ENCODE measurements around the gene SPATA24.

DNA sequence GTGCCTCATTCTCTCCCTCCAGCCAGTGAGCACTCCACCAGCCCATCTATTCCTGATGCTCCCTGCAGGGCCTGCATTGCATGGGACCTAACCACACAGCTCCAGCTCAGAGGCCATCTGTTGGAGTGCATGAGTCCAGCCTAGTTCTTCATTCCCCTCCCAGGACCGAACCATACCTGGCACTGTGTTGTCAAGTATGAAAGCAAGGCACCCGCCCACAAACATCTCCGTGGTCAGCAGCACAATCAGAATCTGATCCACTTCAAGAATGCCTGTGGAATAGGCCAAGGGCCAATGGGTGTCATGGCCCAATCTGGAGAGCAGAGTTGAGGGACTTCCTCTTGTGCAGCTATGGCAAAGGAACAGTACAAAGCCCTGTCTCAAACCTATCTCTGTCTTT, 26.7 kb downstream of the SPATA24 start:
- TF ChIP-seq, protein P1, sequence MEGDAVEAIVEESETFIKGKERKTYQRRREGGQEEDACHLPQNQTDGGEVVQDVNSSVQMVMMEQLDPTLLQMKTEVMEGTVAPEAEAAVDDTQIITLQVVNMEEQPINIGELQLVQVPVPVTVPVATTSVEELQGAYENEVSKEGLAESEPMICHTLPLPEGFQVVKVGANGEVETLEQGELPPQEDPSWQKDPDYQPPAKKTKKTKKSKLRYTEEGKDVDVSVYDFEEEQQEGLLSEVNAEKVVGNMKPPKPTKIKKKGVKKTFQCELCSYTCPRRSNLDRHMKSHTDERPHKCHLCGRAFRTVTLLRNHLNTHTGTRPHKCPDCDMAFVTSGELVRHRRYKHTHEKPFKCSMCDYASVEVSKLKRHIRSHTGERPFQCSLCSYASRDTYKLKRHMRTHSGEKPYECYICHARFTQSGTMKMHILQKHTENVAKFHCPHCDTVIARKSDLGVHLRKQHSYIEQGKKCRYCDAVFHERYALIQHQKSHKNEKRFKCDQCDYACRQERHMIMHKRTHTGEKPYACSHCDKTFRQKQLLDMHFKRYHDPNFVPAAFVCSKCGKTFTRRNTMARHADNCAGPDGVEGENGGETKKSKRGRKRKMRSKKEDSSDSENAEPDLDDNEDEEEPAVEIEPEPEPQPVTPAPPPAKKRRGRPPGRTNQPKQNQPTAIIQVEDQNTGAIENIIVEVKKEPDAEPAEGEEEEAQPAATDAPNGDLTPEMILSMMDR (IDR thresholded peaks at IDR 0.05 in 2 of 3, conservative IDR thresholded peaks at IDR 0.05 in 1 of 3; ENCODE audit: borderline replicate concordance in 1 of 3, insufficient read depth in 1 of 3, low read depth in 2 of 3, low read length in 2 of 3): no peak
- TF ChIP-seq, protein P2, sequence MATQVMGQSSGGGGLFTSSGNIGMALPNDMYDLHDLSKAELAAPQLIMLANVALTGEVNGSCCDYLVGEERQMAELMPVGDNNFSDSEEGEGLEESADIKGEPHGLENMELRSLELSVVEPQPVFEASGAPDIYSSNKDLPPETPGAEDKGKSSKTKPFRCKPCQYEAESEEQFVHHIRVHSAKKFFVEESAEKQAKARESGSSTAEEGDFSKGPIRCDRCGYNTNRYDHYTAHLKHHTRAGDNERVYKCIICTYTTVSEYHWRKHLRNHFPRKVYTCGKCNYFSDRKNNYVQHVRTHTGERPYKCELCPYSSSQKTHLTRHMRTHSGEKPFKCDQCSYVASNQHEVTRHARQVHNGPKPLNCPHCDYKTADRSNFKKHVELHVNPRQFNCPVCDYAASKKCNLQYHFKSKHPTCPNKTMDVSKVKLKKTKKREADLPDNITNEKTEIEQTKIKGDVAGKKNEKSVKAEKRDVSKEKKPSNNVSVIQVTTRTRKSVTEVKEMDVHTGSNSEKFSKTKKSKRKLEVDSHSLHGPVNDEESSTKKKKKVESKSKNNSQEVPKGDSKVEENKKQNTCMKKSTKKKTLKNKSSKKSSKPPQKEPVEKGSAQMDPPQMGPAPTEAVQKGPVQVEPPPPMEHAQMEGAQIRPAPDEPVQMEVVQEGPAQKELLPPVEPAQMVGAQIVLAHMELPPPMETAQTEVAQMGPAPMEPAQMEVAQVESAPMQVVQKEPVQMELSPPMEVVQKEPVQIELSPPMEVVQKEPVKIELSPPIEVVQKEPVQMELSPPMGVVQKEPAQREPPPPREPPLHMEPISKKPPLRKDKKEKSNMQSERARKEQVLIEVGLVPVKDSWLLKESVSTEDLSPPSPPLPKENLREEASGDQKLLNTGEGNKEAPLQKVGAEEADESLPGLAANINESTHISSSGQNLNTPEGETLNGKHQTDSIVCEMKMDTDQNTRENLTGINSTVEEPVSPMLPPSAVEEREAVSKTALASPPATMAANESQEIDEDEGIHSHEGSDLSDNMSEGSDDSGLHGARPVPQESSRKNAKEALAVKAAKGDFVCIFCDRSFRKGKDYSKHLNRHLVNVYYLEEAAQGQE (IDR thresholded peaks at IDR 0.05; ENCODE audit: low read depth): no peak
- TF ChIP-seq POLR2A (IDR thresholded peaks at IDR 0.05; ENCODE audit: borderline replicate concordance, extremely low read depth, insufficient read depth, insufficient read length) (no peak), POLR2AphosphoS5 (IDR thresholded peaks at IDR 0.05; ENCODE audit: low read depth, low read length) (no peak), EZH2 (IDR thresholded peaks at IDR 0.05) (no peak), EZH2phosphoT487 (IDR thresholded peaks at IDR 0.05; ENCODE audit: borderline replicate concordance) (no peak), YY1 (IDR thresholded peaks at IDR 0.05; ENCODE audit: extremely low read depth, insufficient replicate concordance, low read depth, low read length) (no peak), SRF (IDR thresholded peaks at IDR 0.05; ENCODE audit: low read depth) (no peak), RAD21 (IDR thresholded peaks at IDR 0.05; ENCODE audit: low read depth) (no peak), CEBPB (IDR thresholded peaks at IDR 0.05; ENCODE audit: low read depth) (no peak), ZNF274 (IDR thresholded peaks at IDR 0.05; ENCODE audit: low read depth, low read length) (no peak)
- TF ChIP-seq, protein P3, sequence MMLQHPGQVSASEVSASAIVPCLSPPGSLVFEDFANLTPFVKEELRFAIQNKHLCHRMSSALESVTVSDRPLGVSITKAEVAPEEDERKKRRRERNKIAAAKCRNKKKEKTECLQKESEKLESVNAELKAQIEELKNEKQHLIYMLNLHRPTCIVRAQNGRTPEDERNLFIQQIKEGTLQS (IDR thresholded peaks at IDR 0.05): no peak
- TF ChIP-seq, protein P4, sequence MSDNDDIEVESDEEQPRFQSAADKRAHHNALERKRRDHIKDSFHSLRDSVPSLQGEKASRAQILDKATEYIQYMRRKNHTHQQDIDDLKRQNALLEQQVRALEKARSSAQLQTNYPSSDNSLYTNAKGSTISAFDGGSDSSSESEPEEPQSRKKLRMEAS (IDR thresholded peaks at IDR 0.05): no peak
